K562 (cell line): Measurements from ENCODE around the gene KLHDC7B. TPM values are rescaled to one million over a fixed set of nuclear protein-coding genes. Genes with fewer than 3 reads are reported as not detected.

ENCODE experiments used
- C11orf30 ChIP-seq: fragments of 450-650 bp; IDR thresholded peaks from 2 replicates; pipeline ENCODE4 v1.6.1; 2016; ENCODE audit warnings: low read depth, mild to moderate bottlenecking
- CREBBP ChIP-seq: IDR thresholded peaks from one replicate; pipeline ENCODE4 v1.6.1; 2012; ENCODE audit warnings: low read depth, mild to moderate bottlenecking, control low read depth, inconsistent platforms, low read length
- DACH1 ChIP-seq: fragments of 450-650 bp; IDR thresholded peaks from 2 replicates; pipeline ENCODE4 v1.6.1; 2018; ENCODE audit not compliant: partially characterized antibody
- DDX20 ChIP-seq: fragments of 450-650 bp; IDR thresholded peaks from 2 replicates; pipeline ENCODE4 v1.6.1; 2016; ENCODE audit warnings: missing genetic modification characterization, low read depth, mild to moderate bottlenecking, missing compliant biosample characterization, moderate library complexity
- GATAD2A ChIP-seq: fragments of 450-650 bp; IDR thresholded peaks from 2 replicates; pipeline ENCODE4 v1.6.1; 2017
- KLF16 ChIP-seq: IDR thresholded peaks from 2 replicates; pipeline ENCODE4 v1.6.1; 2016; ENCODE audit warnings: antibody characterized with exemption
- MEF2A ChIP-seq: IDR thresholded peaks from 2 replicates; pipeline ENCODE4 v1.6.1; 2011; ENCODE audit warnings: low read depth, mild to moderate bottlenecking, low read length, moderate library complexity; ENCODE audit not compliant: control insufficient read depth
- POLR2AphosphoS5 ChIP-seq: IDR thresholded peaks from 2 replicates; pipeline ENCODE4 v1.6.1; 2011; ENCODE audit warnings: mild to moderate bottlenecking, low read depth, low read length, moderate library complexity; ENCODE audit not compliant: control insufficient read depth, insufficient read depth
- POLR3A ChIP-seq: IDR thresholded peaks from 2 replicates; pipeline ENCODE4 v1.6.1; 2011; ENCODE audit warnings: borderline replicate concordance, mild to moderate bottlenecking, moderate library complexity; ENCODE audit not compliant: insufficient read length, insufficient read depth; ENCODE audit errors: extremely low read depth
- RFX1 ChIP-seq: fragments of 450-650 bp; IDR thresholded peaks from 2 replicates; pipeline ENCODE4 v1.6.1; 2016; ENCODE audit warnings: mild to moderate bottlenecking, moderate library complexity
- SIN3A ChIP-seq, 2 experiments: fragments of 150-350 bp in 1 of 2; IDR thresholded peaks; 2 replicates each; pipeline ENCODE4 v1.6.1; 2011 to 2016; ENCODE audit warnings: borderline replicate concordance in 2 of 2, low read depth in 2 of 2, low read length in 2 of 2, mild to moderate bottlenecking in 2 of 2, moderate library complexity in 2 of 2; ENCODE audit not compliant: control insufficient read depth in 1 of 2
- SMARCE1 ChIP-seq: fragments of 450-650 bp; IDR thresholded peaks from 2 replicates; pipeline ENCODE4 v1.7.1; 2016; ENCODE audit warnings: mild to moderate bottlenecking
- YBX1 ChIP-seq: fragments of 450-650 bp; IDR thresholded peaks from 2 replicates; pipeline ENCODE4 v1.7.1; 2016; ENCODE audit warnings: mild to moderate bottlenecking
- ZFP36 ChIP-seq: fragments of 150-350 bp; IDR thresholded peaks from 2 replicates; pipeline ENCODE4 v1.6.1; 2018; ENCODE audit warnings: low read length, low read depth; ENCODE audit not compliant: partially characterized antibody
- ZNF316 ChIP-seq: fragments of 450-650 bp; IDR thresholded peaks from 2 replicates; pipeline ENCODE4 v1.6.1; 2016
- ZNF77 ChIP-seq: fragments of 250-450 bp; sonication (Bioruptor Pico); IDR thresholded peaks from 2 replicates; pipeline ENCODE4 v1.5.0; 2020
- ZZZ3 ChIP-seq: fragments of 450-650 bp; IDR thresholded peaks from 2 replicates; pipeline ENCODE4 v1.6.1; 2016; ENCODE audit warnings: antibody characterized with exemption, mild to moderate bottlenecking, moderate library complexity
- polyA plus RNA-seq, 8 experiments: library from polyadenylated mRNA; depleted of rRNA in 4 of 8; stranded (reverse) in 5 of 8; unstranded in 3 of 8; fragments of >200 nt; fragmentation: Nextera tagmentation in 2 of 8; fragmentation: Illumina TruSeq in 1 of 8; extraction: Ambion mirVana in 2 of 8; extraction: Trizol in 1 of 8; gene quantifications; 2 replicates each; pipeline versions ENCODE4 v1.2.1 to v1.2.3, GENCODE V29; 2011 to 2014; ENCODE audit warnings: inconsistent platforms in 1 of 8, missing spikeins in 1 of 8
- total RNA-seq, 7 experiments: library from RNA; depleted of rRNA in 6 of 7; stranded (reverse); fragments of >200 nt in 6 of 7; fragmentation: Illumina TruSeq in 2 of 7; extraction: Trizol in 2 of 7; gene quantifications; 2 replicates each; pipeline versions ENCODE4 v1.2.1 to v1.2.3, GENCODE V29; 2011 to 2021; ENCODE audit warnings: low replicate concordance in 1 of 7
- TF ChIP-seq, protein P1 (sequence below): fragments of 250-450 bp; sonication (Bioruptor Pico); IDR thresholded peaks from 2 replicates; pipeline ENCODE4 v1.5.0; 2021
- TF ChIP-seq, protein P2 (sequence below): IDR thresholded peaks from 2 replicates; pipeline ENCODE4 v1.6.1; 2016; ENCODE audit warnings: missing genetic modification characterization, missing compliant biosample characterization
- TF ChIP-seq, protein P3 (sequence below): fragments of 250-450 bp; sonication (Bioruptor Pico); IDR thresholded peaks from 2 replicates; pipeline ENCODE4 v1.5.0; 2020; ENCODE audit warnings: mild to moderate bottlenecking
- TF ChIP-seq, protein P4 (sequence below): sonication (generic); formaldehyde crosslinking; IDR thresholded peaks from 2 replicates; pipeline ENCODE4 v1.8.0; 2022; ENCODE audit warnings: mild to moderate bottlenecking, missing genetic modification reagents
- TF ChIP-seq, protein P5 (sequence below): IDR thresholded peaks from 2 replicates; pipeline ENCODE4 v1.6.1; 2012; ENCODE audit warnings: low read depth, low read length, improper control_type of control experiment, borderline replicate concordance

The KLHDC7B gene
- total and polyA plus RNA-seq, 9 of the 15 experiments (the other 6 are each of a cell fraction or from before 2014, with no cell fraction given) = 0.04 to 0.22 (median 0.05) TPM; not detected in 4

DNA sequence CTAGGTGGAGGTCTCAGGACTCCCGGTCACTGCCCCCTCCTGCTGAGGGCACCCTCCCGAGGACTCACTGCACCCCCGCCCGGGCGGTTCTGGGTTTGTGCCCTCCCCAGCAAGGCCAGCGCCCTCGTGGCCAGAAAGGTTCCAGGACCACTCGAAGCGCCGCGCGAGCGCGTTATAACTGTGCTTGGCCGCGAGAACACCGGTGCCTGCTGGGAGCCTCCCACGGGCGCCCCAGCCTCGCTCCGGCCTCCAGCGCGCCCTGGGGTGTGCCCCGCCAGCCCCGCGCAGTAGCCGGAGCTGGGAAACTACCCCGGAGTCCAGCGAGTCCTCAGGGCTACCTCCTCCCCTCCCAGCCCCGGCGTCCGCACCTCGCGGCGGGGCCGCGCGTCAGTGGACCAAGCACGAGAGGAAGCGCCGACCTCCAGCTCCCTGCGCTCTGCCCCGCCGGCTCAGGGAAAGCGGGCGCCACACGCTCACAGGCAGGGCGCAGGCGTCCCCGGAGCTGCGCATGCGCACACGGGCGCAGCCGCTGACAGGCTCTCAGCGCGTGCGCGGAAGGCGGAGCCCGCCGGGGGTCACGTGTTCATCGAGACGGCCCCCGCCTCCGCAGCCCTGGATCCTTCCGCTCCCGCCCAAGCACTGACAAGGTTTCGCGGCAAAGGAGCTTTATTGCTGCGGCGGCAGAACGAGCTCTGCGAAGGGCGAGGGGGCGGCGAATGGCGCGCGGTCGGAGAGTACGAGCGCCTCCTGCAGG is 20.4 kb upstream of the KLHDC7B start, which contains the start of gene SCO2 (continued):
- TF ChIP-seq POLR3A (no peak), ZFP36 (no peak), RFX1 (no peak), MEF2A (no peak), DDX20 (tag) (no peak), GATAD2A (no peak), SIN3A (IDR thresholded peaks at IDR 0.05; ENCODE audit: borderline replicate concordance in 2 of 2, control insufficient read depth in 1 of 2, low read depth in 2 of 2, low read length in 2 of 2) (peak; percentile 20 to 30; a peak in 2 of 4 replicates), YBX1 (no peak), CREBBP (no peak), ZNF77 (CRISPR knock-in tag) (no peak), ZNF316 (peak; percentile 56; the same call in 1 of the 2 replicates), DACH1 (no peak), POLR2AphosphoS5 (peak; percentile 46), C11orf30 (peak; percentile 55; the same call in 1 of the 2 replicates), ZZZ3 (no peak), KLF16 (no peak; the same call in 1 of the 2 replicates), SMARCE1 (no peak)
- TF ChIP-seq, protein P1, sequence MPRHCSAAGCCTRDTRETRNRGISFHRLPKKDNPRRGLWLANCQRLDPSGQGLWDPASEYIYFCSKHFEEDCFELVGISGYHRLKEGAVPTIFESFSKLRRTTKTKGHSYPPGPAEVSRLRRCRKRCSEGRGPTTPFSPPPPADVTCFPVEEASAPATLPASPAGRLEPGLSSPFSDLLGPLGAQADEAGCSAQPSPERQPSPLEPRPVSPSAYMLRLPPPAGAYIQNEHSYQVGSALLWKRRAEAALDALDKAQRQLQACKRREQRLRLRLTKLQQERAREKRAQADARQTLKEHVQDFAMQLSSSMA = no peak
- TF ChIP-seq, protein P2, sequence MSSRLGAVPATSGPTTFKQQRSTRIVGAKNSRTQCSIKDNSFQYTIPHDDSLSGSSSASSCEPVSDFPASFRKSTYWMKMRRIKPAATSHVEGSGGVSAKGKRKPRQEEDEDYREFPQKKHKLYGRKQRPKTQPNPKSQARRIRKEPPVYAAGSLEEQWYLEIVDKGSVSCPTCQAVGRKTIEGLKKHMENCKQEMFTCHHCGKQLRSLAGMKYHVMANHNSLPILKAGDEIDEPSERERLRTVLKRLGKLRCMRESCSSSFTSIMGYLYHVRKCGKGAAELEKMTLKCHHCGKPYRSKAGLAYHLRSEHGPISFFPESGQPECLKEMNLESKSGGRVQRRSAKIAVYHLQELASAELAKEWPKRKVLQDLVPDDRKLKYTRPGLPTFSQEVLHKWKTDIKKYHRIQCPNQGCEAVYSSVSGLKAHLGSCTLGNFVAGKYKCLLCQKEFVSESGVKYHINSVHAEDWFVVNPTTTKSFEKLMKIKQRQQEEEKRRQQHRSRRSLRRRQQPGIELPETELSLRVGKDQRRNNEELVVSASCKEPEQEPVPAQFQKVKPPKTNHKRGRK (tag) = no peak
- TF ChIP-seq, protein P3, sequence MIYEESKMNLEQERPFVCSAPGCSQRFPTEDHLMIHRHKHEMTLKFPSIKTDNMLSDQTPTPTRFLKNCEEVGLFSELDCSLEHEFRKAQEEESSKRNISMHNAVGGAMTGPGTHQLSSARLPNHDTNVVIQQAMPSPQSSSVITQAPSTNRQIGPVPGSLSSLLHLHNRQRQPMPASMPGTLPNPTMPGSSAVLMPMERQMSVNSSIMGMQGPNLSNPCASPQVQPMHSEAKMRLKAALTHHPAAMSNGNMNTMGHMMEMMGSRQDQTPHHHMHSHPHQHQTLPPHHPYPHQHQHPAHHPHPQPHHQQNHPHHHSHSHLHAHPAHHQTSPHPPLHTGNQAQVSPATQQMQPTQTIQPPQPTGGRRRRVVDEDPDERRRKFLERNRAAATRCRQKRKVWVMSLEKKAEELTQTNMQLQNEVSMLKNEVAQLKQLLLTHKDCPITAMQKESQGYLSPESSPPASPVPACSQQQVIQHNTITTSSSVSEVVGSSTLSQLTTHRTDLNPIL (CRISPR knock-in tag) = no peak
- TF ChIP-seq, protein P4, sequence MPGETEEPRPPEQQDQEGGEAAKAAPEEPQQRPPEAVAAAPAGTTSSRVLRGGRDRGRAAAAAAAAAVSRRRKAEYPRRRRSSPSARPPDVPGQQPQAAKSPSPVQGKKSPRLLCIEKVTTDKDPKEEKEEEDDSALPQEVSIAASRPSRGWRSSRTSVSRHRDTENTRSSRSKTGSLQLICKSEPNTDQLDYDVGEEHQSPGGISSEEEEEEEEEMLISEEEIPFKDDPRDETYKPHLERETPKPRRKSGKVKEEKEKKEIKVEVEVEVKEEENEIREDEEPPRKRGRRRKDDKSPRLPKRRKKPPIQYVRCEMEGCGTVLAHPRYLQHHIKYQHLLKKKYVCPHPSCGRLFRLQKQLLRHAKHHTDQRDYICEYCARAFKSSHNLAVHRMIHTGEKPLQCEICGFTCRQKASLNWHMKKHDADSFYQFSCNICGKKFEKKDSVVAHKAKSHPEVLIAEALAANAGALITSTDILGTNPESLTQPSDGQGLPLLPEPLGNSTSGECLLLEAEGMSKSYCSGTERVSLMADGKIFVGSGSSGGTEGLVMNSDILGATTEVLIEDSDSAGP = no peak
- TF ChIP-seq, protein P5, sequence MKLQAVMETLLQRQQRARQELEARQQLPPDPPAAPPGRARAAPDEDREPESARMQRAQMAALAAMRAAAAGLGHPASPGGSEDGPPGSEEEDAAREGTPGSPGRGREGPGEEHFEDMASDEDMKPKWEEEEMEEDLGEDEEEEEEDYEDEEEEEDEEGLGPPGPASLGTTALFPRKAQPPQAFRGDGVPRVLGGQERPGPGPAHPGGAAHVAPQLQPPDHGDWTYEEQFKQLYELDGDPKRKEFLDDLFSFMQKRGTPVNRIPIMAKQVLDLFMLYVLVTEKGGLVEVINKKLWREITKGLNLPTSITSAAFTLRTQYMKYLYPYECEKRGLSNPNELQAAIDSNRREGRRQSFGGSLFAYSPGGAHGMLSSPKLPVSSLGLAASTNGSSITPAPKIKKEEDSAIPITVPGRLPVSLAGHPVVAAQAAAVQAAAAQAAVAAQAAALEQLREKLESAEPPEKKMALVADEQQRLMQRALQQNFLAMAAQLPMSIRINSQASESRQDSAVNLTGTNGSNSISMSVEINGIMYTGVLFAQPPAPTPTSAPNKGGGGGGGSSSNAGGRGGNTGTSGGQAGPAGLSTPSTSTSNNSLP = no peak
